Activated T-helper 1 cell treated with Interleukin-2 at 50 U/mL for 16 hours (primary cell): ENCODE results near the gene BMPER.

Experiments
- DNase-seq: peaks from one replicate; pipeline ENCODE4 v3.0.0-alpha.2; 2020; ENCODE audit warnings: low read depth

The BMPER gene

DNA sequence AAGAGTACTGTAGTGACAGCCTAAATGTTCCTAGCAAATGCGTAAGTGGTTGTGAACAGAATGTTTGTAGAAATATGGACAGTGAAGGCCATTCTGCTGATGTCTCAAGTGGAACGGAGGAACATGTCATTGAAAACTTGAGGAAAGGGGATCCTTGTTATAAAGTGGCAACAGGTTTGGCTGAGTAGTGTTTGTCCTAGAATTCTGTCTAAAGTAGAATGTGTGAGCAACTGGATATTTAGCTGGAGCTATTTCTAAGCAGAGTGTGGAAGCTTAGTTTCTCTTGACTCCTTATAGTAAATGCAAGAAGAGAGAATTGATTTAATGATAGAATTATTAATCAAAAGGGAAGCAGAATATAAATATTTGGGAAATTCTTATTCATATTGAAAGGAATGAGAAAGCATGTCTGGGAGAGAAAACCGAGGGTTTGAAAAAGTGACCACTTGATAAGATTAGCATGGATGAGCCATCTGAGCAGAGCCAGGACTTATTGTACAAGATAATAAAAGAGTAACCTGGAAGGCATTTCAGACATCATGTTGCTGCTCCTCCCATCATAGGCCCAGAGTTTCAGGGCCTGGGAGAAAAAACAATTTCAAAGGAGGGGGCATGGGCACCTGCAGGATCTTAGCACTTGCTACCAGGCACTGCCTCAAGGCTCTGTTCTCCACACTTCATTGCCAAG lies 276.1 kb downstream of the BMPER start:
- no peak for DNase-seq

DNA sequence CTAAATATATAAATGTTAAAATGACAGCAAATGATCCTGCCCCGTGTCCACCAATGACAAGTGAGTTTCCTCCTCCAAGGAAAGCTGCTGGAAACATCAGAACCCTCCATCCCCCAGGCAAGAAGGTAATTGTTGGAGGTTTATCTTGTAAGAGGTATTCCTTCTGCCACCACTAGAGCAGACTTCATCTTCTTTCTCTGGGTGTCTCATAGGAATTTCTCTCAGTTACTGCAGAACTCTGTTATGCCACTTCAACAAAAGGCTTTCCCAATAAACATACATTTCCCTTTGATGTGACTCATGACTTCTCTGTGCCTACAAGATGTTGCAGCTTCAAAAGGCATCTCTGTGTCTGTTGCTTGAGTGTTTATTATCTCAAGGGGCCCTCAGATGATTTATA lies 279.1 kb downstream of the BMPER start:
- DNase-seq: no peak

DNA sequence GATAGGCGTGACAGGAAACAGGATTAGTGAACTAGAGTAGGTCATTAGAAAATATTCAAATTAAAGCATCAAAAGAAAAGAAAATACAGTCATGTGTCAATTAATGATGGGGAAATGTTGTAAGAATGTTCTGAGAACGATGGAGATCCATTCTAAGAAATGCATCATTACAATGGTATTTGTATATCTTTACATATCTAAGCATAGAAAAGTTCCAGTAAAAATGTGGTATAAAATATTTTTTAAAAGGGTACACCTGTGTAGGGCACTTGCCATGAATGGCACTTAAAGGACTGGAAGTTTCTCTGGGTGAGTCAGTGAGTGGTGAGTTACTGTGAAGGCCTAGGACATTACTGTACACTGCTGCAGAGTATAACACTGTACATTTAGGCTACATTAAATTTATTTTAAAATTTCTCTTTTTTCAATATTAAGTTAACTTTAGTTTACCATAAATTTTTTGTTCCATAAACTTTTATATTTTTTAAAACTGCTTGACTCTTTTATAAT lies 282.5 kb downstream of the BMPER start:
- DNase-seq: no peak

DNA sequence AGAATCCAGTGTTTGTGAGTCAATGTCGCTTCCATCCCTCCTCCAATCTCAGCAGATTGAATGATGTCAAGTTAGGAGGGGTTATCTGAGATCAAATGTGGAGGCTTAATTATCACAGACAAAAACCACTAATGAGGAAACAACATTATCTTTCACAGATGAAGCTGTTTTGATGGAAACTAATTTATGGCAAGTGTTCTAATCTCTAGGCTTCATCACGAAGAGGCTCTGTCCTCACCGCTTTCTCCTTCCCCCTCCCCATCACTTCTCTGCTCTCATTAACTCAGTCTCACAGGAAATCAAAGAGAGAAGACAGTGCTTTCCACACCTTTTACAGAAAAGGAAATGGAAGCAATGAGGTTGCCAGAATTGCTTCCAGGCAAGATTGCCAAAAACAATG lies 283.7 kb downstream of the BMPER start:
- no peak for DNase-seq

DNA sequence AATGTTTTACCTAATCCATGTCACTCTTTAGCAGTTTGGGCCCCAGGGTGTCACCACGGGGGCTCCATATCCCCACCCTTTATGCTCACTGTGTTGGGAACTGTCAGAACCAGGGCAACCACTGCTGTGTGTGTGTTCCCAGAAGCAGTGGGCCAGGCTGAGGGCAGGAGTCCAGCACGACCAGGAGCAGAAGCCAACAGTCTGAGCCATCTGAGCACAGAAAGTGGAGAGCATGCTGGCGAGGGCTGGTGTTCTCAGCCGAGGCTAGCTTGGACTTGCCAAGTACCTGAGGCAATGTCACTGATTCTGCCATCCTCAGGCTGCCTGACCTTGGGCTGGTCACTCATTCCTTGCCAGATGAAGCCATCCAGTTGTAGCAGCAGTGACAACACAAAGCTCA lies 285.0 kb downstream of the BMPER start:
- no peak for DNase-seq

DNA sequence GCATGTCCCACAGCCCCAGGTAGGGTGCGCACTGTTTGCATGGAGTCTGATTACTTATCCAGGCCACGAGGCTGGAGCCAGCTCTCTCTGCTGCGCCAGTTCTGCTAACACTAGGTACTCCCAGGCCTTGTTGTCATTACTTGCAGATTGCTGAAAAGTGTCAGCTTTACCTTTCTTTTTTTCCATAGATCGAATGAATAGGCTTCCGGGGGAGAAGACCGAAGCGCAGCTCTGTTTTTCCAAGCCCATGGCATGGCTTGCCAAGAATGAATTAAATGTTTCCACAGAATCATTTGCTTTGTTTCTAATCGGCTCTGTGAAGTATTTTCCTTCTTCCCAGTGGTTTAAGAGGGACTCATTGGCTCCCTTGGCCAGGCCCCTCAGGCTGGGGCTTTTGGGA lies 285.8 kb downstream of the BMPER start:
- no peak for DNase-seq

DNA sequence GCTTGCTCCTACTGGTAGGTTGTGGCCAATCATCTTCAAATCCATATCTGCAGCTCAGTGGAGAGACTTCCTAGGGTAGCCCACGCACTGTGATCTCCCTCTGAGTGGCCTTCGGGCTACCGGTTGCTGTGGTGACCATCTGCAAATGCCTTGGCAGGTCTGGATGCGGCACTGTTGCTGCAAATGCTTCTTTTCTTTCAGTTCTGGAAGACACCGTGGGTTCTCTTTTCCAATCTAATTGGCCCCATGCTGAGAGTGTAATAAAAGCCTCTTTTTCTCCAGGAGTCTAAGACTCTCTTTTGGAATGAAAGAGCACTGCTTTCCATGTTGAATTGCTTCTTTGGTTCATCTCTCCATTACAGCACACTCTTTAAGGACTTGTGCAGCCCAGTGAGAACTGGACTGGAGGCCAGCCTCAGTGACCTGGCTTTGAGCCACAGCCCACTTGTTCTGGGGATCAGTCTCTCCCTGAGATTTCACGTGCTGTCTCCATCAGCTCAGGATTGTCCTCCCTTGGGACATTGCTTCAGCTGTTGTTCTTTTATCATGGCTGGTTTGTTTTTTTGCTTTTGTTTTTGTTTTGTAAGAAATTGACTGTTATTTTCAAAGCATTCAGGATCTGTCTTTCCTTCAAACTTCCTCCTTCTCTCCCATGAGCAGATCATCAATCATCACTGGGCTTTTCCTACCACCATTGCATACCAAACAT lies 286.6 kb downstream of the BMPER start:
- no peak for DNase-seq

DNA sequence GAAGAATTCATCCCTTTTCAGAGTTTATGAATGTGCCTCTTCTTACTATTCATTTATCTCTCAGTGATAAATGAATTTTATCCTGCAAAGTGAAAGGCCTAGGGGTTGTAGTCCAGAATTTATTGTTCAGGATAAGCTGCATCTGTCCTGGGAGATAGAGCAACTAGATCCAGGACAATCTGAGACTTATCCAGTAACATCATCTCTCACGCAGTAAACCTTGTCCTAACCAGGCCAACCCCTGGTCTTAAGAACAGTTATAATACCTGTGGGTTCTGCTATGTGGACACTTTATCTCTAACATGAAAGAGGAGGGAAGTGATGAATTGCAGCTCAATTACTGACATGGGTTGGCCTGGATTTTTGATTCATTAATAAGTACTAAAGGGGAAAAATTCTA lies 287.6 kb downstream of the BMPER start:
- DNase-seq: no peak

DNA sequence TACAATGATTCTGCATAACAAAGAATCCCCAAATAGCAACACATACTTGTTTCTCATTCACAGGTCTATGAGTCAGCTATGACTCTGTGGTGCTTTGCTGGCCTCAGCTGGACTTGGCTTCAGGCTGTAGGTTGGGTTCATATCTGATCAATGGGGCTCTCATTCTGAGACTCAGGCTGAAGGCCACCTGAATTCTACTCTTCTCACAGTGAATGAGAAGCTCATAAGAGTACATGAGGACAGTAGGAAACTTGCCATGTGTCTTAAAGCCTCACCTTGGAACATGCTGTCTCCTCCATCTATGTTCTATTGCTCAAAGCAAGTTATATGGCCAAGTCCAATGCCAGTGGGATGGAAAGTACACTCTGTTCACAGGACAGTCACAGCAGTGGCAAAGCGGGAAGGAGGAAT lies 292.9 kb downstream of the BMPER start:
- no peak for DNase-seq
